Activated CD8-positive, alpha-beta memory T cell treated with anti-CD3 and anti-CD28 coated beads for 48 hours (primary cell): Measurements from ENCODE around the gene RAPH1.
"Not testable (repeated sequence)": the region's sequence is repeated elsewhere in the genome, so short reads cannot be mapped to it uniquely, and the experiment has no call there.

Experiments used
- DNase-seq, 3 experiments: peaks; one replicate each; pipeline ENCODE4 v3.0.0-alpha.2; 2020; ENCODE audit warnings: low read depth in 2 of 3, low spot score in 2 of 3

Gene RAPH1

DNA sequence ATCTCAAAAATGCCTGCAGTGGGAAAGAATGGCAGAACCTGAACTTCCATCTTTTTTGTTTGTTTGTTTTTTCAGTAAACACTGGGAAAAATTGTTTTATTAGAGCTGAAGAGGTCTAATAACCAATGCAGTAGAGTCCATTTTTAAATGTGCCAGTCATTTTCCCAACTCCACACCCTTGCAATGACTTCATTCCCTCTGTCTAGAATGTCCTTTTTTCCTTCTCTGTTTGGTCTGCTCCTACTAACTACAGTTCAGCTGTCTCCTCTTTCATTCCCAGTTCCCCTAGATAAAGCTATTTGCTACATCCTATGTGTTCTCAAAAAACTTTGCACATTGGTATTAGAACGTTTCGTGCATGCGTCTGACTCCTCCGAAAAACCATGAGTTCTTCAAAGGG, 9.3 kb upstream of the RAPH1 start:
- no peak for DNase-seq

GRCh38 chr2:203543898-203544328, 8.8 kb upstream of the RAPH1 start:
- no peak for DNase-seq

DNA sequence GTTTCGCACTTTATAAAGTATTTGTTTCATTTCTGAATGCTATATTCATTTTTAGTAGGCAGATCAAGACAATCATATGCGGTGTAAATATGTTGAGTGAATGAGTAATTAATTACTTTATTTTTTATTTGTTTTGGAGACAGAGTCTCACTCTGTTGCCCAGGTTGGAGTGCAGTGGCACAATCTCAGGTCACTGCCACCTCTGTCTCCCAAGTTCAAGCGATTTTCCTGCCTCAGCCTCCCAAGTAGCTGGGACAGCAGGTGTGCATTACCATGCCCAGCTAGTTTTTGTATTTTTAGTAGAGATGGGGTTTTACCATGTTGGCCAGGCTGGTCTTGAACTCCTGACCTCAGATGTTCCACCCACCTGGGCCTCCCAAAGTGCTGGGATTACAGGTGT, 5.5 kb upstream of the RAPH1 start:
- not testable (repeated sequence) for DNase-seq

- DNase-seq = not testable (repeated sequence)
Observed at GRCh38 chr2:203538237-203538636, 3.1 kb upstream of the RAPH1 start.

DNA sequence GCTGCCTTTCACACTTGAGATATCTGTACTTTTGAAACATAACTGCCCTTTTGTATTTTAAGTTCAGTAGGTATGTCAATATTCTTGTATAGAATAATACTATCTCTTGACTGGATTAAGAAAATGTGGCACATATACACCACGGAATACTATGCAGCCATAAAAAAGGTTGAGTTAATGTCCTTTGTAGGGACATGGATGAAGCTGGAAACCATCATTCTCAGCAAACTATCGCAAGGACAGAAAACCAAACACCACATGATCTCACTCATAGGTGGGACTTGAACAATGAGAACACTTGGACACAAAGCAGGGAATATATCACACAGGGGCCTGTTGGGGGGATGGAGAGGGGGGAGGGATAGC, 1.5 kb upstream of the RAPH1 start:
- DNase-seq = not testable (repeated sequence)

GRCh38 chr2:203535784-203536585, 884 bp upstream of the RAPH1 start:
- DNase-seq = no peak

- DNase-seq = peak in 2 of 3 experiments; percentile 24 to 33
Observed at GRCh38 chr2:203534621-203535077, 452 bp downstream of the RAPH1 start.

- DNase-seq = no peak
Observed at GRCh38 chr2:203533676-203534591, 1.2 kb downstream of the RAPH1 start.

DNA sequence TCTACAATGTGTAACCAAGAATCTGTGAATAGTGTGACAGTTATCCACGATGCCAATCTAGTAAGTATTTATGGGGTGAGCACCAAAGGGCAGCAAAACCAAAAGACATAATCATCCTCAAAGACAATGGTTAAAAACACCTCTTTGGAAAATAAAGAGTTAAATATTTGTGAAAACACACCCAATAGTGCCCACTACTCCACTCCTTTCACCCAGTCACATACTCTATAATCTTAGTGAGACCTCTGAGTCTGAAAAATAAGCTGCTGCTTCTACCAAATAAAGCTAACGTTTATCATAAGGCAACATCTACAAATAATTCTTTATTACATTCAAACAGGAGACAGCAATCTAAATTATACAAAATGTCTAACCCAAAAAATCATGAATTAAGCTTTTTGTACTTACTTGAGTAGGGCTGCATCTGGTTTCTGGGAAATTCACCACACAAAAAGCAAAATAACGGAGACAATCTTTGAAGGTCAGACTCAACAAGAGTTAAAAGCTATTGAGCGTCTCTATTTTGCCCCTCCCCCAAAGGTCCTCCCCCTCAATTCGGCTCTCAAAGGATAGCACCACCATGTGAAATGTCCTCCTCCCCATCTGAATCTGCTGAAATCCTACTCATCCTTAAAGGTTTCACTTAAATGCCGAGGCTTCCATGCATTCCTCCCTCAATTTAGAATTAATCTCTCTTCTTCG, 2.0 kb downstream of the RAPH1 start:
- no peak for DNase-seq

DNA sequence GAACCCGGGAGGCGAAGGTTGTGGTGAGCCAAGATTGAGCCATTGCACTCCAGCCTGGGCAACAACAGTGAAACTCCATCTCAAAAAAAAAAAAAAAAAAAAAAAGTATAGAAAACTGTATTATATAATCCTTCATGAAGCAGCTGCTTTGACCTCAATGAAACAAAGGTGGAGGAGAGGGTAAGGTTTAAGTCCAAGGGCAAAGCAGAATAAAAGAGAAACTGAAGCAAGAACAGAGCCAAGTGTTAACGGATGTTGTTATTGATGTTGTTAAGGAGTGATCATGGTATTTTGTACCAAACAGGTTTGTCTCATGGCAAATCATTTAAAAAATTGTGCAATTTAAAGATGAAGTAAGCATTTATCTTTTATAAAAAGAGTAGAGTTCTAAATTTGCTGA, 7.4 kb downstream of the RAPH1 start:
- DNase-seq = no peak

- DNase-seq = not testable (repeated sequence)
Observed at GRCh38 chr2:203513268-203513667, 21.8 kb downstream of the RAPH1 start.

DNA sequence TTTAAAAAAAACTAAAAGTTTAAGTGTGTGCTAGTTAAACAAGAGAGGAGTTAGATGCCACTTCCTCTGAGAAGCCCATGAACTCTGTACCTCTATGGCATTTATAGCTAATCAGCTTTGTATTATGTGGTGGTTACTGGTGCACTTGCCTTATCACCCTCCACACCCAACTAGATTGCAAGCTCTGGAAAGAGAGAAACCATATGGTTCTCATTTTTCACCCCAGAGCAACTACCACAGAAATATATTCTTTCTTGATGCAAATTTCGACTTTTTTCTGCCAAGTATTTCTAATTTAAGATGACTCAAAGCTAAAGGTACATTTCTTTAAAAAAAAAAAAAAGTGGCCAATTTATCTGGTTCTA, 24.2 kb downstream of the RAPH1 start:
- DNase-seq = no peak

DNA sequence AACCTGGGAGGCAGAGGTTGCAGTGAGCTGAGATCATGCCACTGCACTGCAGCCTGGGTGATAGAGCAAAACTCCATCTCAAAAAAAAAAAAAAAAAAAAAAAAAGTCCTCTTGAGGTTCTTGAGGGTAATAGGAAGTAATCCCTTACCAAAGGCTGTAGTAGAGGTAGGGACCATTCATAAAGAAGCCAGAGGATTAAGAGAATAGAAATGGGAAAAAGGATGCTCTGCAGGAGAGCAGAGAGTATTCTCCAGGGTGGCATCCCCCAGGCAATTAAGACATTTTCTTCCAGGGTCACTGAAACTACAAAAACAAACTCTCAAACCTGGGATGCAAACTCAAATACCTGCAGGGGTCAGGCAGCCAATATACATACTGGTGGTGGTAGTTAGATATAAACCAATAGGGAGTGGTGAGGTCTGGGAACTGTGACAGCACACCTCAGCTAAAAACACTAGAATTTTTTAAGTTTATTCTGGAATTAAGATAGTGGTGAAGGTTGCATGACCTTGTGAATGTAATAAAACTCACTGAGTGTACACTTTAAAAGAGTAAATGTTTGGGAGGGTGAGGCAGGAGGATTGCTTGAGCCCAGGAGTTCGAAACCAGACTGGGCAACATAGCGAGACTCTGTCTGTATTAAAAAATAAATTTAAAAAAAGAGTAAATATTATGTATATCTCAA, 24.7 kb downstream of the RAPH1 start:
- no peak for DNase-seq

GRCh38 chr2:203503460-203503859, 31.6 kb downstream of the RAPH1 start:
- not testable (repeated sequence) for DNase-seq

DNA sequence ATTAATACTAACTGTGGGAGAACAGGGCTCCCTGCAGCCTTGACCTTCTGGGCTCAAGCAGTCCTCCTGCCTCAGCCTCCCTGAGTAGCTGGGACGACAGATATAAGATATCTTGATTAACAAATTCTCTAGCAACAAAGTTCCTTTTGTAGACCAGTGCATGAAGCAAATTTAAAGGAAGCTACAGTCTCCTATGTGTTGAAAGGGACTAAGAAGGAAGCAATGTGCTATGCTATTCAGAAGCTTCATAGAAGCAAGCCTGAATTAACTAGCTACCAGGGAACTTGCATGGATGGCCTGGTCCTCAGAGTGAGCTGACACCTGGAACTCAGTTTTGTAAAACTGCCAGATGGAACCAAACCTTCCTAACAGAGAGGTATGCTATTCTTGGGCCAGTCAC, 33.2 kb downstream of the RAPH1 start:
- DNase-seq = no peak

DNA sequence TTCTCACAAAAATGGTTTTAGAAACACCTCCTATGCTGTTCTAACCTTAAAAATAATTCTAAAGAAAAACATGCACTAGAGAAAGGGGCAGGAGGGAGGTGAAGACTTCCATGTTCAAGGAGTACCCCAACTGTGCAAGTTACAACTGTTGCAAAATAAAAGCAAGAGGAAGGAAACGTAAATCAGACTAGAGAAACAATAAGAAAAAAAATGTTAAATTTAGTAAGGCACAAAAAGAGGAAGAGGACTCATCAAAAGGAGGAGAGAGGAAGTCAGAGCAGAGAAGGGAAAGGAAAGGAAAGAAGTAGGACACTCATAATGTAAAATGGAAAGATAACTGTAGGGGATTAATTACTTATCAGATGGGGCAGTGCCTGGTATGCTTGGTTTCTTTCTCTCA, 34.1 kb downstream of the RAPH1 start:
- no peak for DNase-seq

DNA sequence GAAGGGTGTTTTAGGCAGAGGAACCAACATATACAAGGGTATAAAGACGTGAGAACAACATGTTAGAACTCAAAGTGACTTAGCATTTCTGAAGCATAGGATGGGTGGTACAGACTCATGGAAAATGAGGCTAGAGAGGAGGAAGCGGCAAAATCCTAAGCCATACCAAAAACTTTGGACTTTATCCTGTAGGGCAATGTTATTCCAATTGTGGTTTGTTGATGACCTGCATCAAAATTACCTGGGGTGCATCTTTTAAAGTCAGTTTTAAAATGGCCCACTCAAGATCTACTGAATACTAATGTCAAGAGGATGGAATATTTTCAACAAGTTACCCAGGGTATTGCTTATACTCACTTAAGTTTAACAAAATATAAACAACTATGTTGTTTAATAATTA, 34.8 kb downstream of the RAPH1 start:
- DNase-seq = no peak

GRCh38 chr2:203498161-203498560, 36.9 kb downstream of the RAPH1 start:
- no peak for DNase-seq

DNA sequence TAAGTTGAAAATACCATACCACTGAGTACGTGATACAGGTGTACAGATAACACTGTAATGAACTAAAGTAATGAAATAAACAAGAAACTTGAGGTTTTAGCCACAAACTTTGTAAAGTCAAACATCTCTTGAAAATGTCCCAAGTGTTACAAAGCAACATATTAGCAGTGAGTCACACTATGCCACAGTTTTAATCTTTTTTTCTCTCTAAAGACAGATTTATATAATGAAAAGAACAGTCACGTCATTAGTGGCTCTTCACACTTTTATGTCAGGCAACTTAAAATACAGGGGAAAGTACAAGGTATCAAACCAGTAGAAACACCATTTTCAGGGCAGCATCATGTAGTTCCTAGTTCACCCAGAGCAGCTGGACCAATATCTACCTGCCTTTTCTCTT, 42.1 kb downstream of the RAPH1 start:
- DNase-seq = no peak

- no peak for DNase-seq
Observed at GRCh38 chr2:203490391-203490790, 44.7 kb downstream of the RAPH1 start.

GRCh38 chr2:203489531-203489930, 45.6 kb downstream of the RAPH1 start:
- DNase-seq = no peak
